H9 (cell line): ENCODE measurements around the gene GTF2A1L. TPM values are rescaled to one million over a fixed set of nuclear protein-coding genes. Genes with fewer than 3 reads are reported as not detected.

Experiments used
- DNase-seq: peaks from one replicate; pipeline ENCODE4 v3.0.0-alpha.2; 2017
- H2AFZ ChIP-seq: one replicate; pipeline ENCODE4 v1.6.1; 2013; ENCODE audit warnings: mild to moderate bottlenecking, low read length, control low read depth, moderate library complexity
- H2AK5ac ChIP-seq: 2 replicates; pipeline ENCODE4 v1.6.1; 2013; ENCODE audit warnings: low read length, control low read depth, mixed read lengths; ENCODE audit not compliant: insufficient read length
- H2BK120ac ChIP-seq: one replicate; pipeline ENCODE4 v1.6.1; 2013; ENCODE audit warnings: low read depth, mild to moderate bottlenecking, low read length, control low read depth, inconsistent platforms; ENCODE audit not compliant: poor library complexity, severe bottlenecking
- H2BK12ac ChIP-seq: 2 replicates; pipeline ENCODE4 v1.6.1; 2013; ENCODE audit warnings: low read length, control low read depth, mixed read lengths, low read depth; ENCODE audit not compliant: insufficient read length
- H2BK15ac ChIP-seq: 2 replicates; pipeline ENCODE4 v1.6.1; 2013; ENCODE audit warnings: low read depth, low read length, control low read depth
- H2BK20ac ChIP-seq: one replicate; pipeline ENCODE4 v1.6.1; 2013; ENCODE audit warnings: low read depth, mild to moderate bottlenecking, low read length, control low read depth, inconsistent platforms; ENCODE audit not compliant: poor library complexity, severe bottlenecking
- H2BK5ac ChIP-seq: 2 replicates; pipeline ENCODE4 v1.6.1; 2013; ENCODE audit warnings: low read length, control low read depth, mixed read lengths; ENCODE audit not compliant: insufficient read length
- H3K14ac ChIP-seq: 2 replicates; pipeline ENCODE4 v1.6.1; 2013; ENCODE audit warnings: low read length, control low read depth; ENCODE audit not compliant: insufficient read depth
- H3K18ac ChIP-seq: 2 replicates; pipeline ENCODE4 v1.6.1; 2013; ENCODE audit warnings: low read depth, mild to moderate bottlenecking, mixed read lengths, low read length, control low read depth; ENCODE audit not compliant: insufficient read length
- H3K23ac ChIP-seq: 2 replicates; pipeline ENCODE4 v1.6.1; 2013; ENCODE audit warnings: low read length, control low read depth, mixed read lengths, low read depth; ENCODE audit not compliant: insufficient read length
- H3K23me2 ChIP-seq: 2 replicates; pipeline ENCODE4 v1.6.1; 2013; ENCODE audit warnings: low read depth, mild to moderate bottlenecking, mixed read lengths, low read length, control low read depth; ENCODE audit not compliant: insufficient read length, poor library complexity, severe bottlenecking
- H3K27ac ChIP-seq: 2 replicates; pipeline ENCODE4 v1.5.1; 2013; ENCODE audit warnings: low read length, control low read depth, mixed read lengths, low read depth; ENCODE audit not compliant: insufficient read length
- H3K27me3 ChIP-seq: 2 replicates; pipeline ENCODE4 v1.6.1; 2013; ENCODE audit warnings: low read length, control low read depth, inconsistent platforms; ENCODE audit not compliant: insufficient read depth
- H3K4ac ChIP-seq: 2 replicates; pipeline ENCODE4 v1.6.1; 2013; ENCODE audit warnings: low read depth, mild to moderate bottlenecking, control low read depth, inconsistent platforms, low read length, moderate library complexity
- H3K4me1 ChIP-seq: 2 replicates; pipeline ENCODE4 v1.6.1; 2013; ENCODE audit warnings: low read length, control low read depth, inconsistent platforms; ENCODE audit not compliant: insufficient read depth
- H3K4me2 ChIP-seq: 2 replicates; pipeline ENCODE4 v1.6.1; 2013; ENCODE audit warnings: low read length, control low read depth, mixed read lengths; ENCODE audit not compliant: insufficient read length, insufficient read depth
- H3K56ac ChIP-seq: 2 replicates; pipeline ENCODE4 v1.6.1; 2013; ENCODE audit warnings: low read depth, mild to moderate bottlenecking, mixed read lengths, low read length, control low read depth; ENCODE audit not compliant: insufficient read length
- H3K79me1 ChIP-seq: 2 replicates; pipeline ENCODE4 v1.6.1; 2013; ENCODE audit warnings: low read depth, mild to moderate bottlenecking, moderate library complexity, low read length, control low read depth, inconsistent platforms; ENCODE audit not compliant: insufficient read depth, poor library complexity, severe bottlenecking
- H3K79me2 ChIP-seq: 2 replicates; pipeline ENCODE4 v1.6.1; 2013; ENCODE audit warnings: low read length, control low read depth, inconsistent platforms; ENCODE audit not compliant: insufficient read depth
- H3K9ac ChIP-seq: 2 replicates; pipeline ENCODE4 v1.6.1; 2013; ENCODE audit warnings: low read length, control low read depth, mixed read lengths; ENCODE audit not compliant: insufficient read length; ENCODE audit errors: extremely low read depth
- H3K9me3 ChIP-seq: one replicate; pipeline ENCODE4 v1.6.1; 2013; ENCODE audit warnings: low read depth, low read length, inconsistent platforms; ENCODE audit not compliant: control insufficient read depth
- H3T11ph ChIP-seq: one replicate; pipeline ENCODE4 v1.6.1; 2013; ENCODE audit warnings: mild to moderate bottlenecking, low read length, control low read depth, inconsistent platforms
- H4K20me1 ChIP-seq: one replicate; pipeline ENCODE4 v1.6.1; 2013; ENCODE audit not compliant: control insufficient read depth, insufficient read length, insufficient read depth
- H4K5ac ChIP-seq: 2 replicates; pipeline ENCODE4 v1.6.1; 2013; ENCODE audit warnings: low read depth, mild to moderate bottlenecking, mixed read lengths, low read length, control low read depth; ENCODE audit not compliant: insufficient read length
- H4K8ac ChIP-seq: replicated peaks from 2 replicates; pipeline ENCODE4 v1.6.1; 2013; ENCODE audit warnings: low read length, control low read depth, mixed read lengths, low read depth; ENCODE audit not compliant: insufficient read length
- H4K91ac ChIP-seq: 2 replicates; pipeline ENCODE4 v1.6.1; 2013; ENCODE audit warnings: low read depth, mild to moderate bottlenecking, moderate library complexity, mixed read lengths, low read length, control low read depth; ENCODE audit not compliant: insufficient read length
- H3K27ac Mint-ChIP-seq, 3 experiments: 2 replicates in 2 of 3; 3 replicates in 1 of 3; pipeline ENCODE4 v1.8.0; 2020 to 2021; ENCODE audit warnings: mixed read lengths in 3 of 3, mild to moderate bottlenecking in 1 of 3, moderate library complexity in 1 of 3
- H3K27me3 Mint-ChIP-seq: 2 replicates; pipeline ENCODE4 v1.8.0; 2021; ENCODE audit warnings: low read depth, mild to moderate bottlenecking, moderate library complexity, mixed read lengths
- H3K36me3 Mint-ChIP-seq, 3 experiments: 2 replicates in 2 of 3; 3 replicates in 1 of 3; pipeline ENCODE4 v1.8.0; 2020 to 2021; ENCODE audit warnings: low read depth in 3 of 3, mixed read lengths in 3 of 3; ENCODE audit not compliant: insufficient read depth in 1 of 3
- H3K4me1 Mint-ChIP-seq, 2 experiments: 2 replicates each; pipeline ENCODE4 v1.8.0; 2020; ENCODE audit warnings: mixed read lengths in 2 of 2
- H3K4me3 Mint-ChIP-seq, 2 experiments: 2 replicates in 1 of 2; 3 replicates in 1 of 2; pipeline ENCODE4 v1.8.0; 2020 to 2021; ENCODE audit warnings: mild to moderate bottlenecking in 2 of 2, mixed read lengths in 2 of 2, moderate library complexity in 1 of 2
- H3K9me3 Mint-ChIP-seq, 2 experiments: 2 replicates in 1 of 2; 3 replicates in 1 of 2; pipeline ENCODE4 v1.8.0; 2020; ENCODE audit warnings: mild to moderate bottlenecking in 2 of 2, mixed read lengths in 2 of 2, moderate library complexity in 1 of 2
- WGBS: extraction: QIAGEN DNeasy Blood & Tissue Kit; methylation state at CpG from one replicate; pipeline ENCODE4 v1.1.7; 2013; ENCODE audit warnings: missing lambda C conversion rate, low lambda C conversion rate, mixed read lengths; ENCODE audit not compliant: insufficient read length; ENCODE audit errors: extremely low coverage; 5-methylcytosine and 5-hydroxymethylcytosine counted together
- total RNA-seq: library from RNA; stranded (reverse); gene quantifications from 2 replicates; pipeline ENCODE4 v1.2.1, GENCODE V29; 2021
- TF ChIP-seq, protein P1 (sequence below): fragments of 200-600 bp; sonication (generic); conservative IDR thresholded peaks from 3 replicates; pipeline ENCODE4 v1.8.0; 2021; ENCODE audit warnings: antibody characterized with exemption, mild to moderate bottlenecking

Gene GTF2A1L
- total RNA-seq, 1 experiment from 2014 or later = not detected

DNA sequence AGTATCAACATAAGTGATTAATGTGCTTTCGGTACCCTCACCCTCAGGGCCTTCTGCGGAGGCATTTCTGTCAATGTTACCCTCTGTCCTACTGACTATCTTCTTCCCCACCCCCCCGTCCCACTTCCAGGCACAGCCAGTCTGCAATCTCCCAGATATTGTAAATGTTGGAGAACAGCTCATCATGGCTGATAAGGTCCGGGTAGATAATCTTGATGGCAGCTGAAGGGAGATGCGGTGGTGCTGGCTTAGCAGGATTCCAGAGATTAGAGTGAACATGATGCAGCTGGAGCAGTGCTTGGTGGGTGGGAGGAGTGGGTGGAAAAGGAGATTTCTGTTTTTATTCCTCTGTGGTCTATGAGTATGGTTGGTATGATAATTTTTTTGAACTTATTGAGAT, 15.5 kb downstream of the GTF2A1L start:
- Histone ChIP-seq H4K20me1 (no peaks in the 10 kb centered on the region), H2AFZ (no peak overlapping the region), H3K18ac (no peak overlapping the region), H3K79me1 (no peaks in the 10 kb centered on the region), H3K4ac (no peak overlapping the region), H2BK20ac (no peak overlapping the region), H3K23me2 (no peaks in the 10 kb centered on the region), H3K27me3 (no peaks in the 10 kb centered on the region), H4K5ac (no peak overlapping the region), H3K27ac (no peak overlapping the region), H3K4me2 (no peak overlapping the region), H4K91ac (no peak overlapping the region), H3K4me1 (no peaks in the 10 kb centered on the region), H2BK15ac (no peak overlapping the region), H2BK12ac (no peak overlapping the region), H2AK5ac (no peak overlapping the region), H3K23ac (no peak overlapping the region), H4K8ac (no peak overlapping the region), H3T11ph (no peak overlapping the region), H2BK120ac (no peak overlapping the region), H3K56ac (no peak overlapping the region), H2BK5ac (no peak overlapping the region), H3K14ac (no peak overlapping the region), H3K9me3 (no peaks in the 10 kb centered on the region), H3K9ac (no peak overlapping the region), H3K79me2 (no peaks in the 10 kb centered on the region)
- H3K9me3 Mint-ChIP-seq = peaks cover 8 to 9% of the 10 kb centered on the region in 2 experiments; a peak in 4 of 5 replicates
- no CpG with 5 or more reads among the region's 5 CpGs for WGBS
- peaks cover 0 to 5% (median 2%) of the 10 kb centered on the region in 3 experiments; a peak in 2 of 7 replicates for H3K36me3 Mint-ChIP-seq
- DNase-seq = no peak
- no peaks in the 10 kb centered on the region for H3K4me1 Mint-ChIP-seq
- no peak overlapping the region for H3K4me3 Mint-ChIP-seq
- no peak overlapping the region for H3K27ac Mint-ChIP-seq
- TF ChIP-seq, protein P1, sequence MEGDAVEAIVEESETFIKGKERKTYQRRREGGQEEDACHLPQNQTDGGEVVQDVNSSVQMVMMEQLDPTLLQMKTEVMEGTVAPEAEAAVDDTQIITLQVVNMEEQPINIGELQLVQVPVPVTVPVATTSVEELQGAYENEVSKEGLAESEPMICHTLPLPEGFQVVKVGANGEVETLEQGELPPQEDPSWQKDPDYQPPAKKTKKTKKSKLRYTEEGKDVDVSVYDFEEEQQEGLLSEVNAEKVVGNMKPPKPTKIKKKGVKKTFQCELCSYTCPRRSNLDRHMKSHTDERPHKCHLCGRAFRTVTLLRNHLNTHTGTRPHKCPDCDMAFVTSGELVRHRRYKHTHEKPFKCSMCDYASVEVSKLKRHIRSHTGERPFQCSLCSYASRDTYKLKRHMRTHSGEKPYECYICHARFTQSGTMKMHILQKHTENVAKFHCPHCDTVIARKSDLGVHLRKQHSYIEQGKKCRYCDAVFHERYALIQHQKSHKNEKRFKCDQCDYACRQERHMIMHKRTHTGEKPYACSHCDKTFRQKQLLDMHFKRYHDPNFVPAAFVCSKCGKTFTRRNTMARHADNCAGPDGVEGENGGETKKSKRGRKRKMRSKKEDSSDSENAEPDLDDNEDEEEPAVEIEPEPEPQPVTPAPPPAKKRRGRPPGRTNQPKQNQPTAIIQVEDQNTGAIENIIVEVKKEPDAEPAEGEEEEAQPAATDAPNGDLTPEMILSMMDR = no peak
- H3K27me3 Mint-ChIP-seq = no peaks in the 10 kb centered on the region
